HUDEP-2 (cell line): ENCODE data around the gene TMCO4.

Source experiments
- DNase-seq, 76 experiments: peaks; one replicate each; lab custom pipeline; 2025; ENCODE audit not compliant: unreplicated experiment in 76 of 76; lab: John Stamatoyannopoulos, UW

TMCO4 gene

GRCh38 chr1:19728413-19729145 is 71.1 kb downstream of the TMCO4 start:
- no peak for DNase-seq

- DNase-seq, result no peak
Measured at GRCh38 chr1:19725606-19726005, 74.1 kb downstream of the TMCO4 start.

- no peak for DNase-seq
Measured at GRCh38 chr1:19723874-19724273, 75.8 kb downstream of the TMCO4 start.

GRCh38 chr1:19720973-19721372 is 78.7 kb downstream of the TMCO4 start:
- DNase-seq, result no peak

GRCh38 chr1:19720174-19720573 is 79.5 kb downstream of the TMCO4 start:
- DNase-seq, result no peak

- DNase-seq, result no peak
Measured at GRCh38 chr1:19717467-19717866, 82.2 kb downstream of the TMCO4 start.

- DNase-seq, result peak in 73 of 76 experiments; percentile 30 to 91 (median 76)
Measured at GRCh38 chr1:19715334-19716203, 84.1 kb downstream of the TMCO4 start.

GRCh38 chr1:19712928-19713327 is 86.8 kb downstream of the TMCO4 start:
- DNase-seq, result no peak

GRCh38 chr1:19710825-19711611 is 88.7 kb downstream of the TMCO4 start:
- no peak for DNase-seq

- DNase-seq, result no peak
Measured at GRCh38 chr1:19709260-19709793, 90.4 kb downstream of the TMCO4 start.

GRCh38 chr1:19708567-19709110 is 91.1 kb downstream of the TMCO4 start:
- DNase-seq, result no peak

GRCh38 chr1:19706136-19706535 is 93.6 kb downstream of the TMCO4 start:
- no peak for DNase-seq

- DNase-seq, result no peak
Measured at GRCh38 chr1:19705464-19705863, 94.3 kb downstream of the TMCO4 start.

- peak in 51 of 76 experiments; percentile 1 to 59 (median 25) for DNase-seq
Measured at GRCh38 chr1:19704247-19705113, 95.2 kb downstream of the TMCO4 start.

GRCh38 chr1:19703280-19703679 is 96.4 kb downstream of the TMCO4 start:
- DNase-seq, result no peak

GRCh38 chr1:19700079-19700777 is 99.5 kb downstream of the TMCO4 start:
- no peak for DNase-seq

- no peak for DNase-seq
Measured at GRCh38 chr1:19698181-19698580, 101.5 kb downstream of the TMCO4 start.

- no peak for DNase-seq
Measured at GRCh38 chr1:19696820-19697219, 102.9 kb downstream of the TMCO4 start.

- no peak for DNase-seq
Measured at GRCh38 chr1:19695772-19696171, 103.9 kb downstream of the TMCO4 start.
